ENCODE results near the gene SYNE4.

GRCh38 chr19:35996777-35997176 is 11.8 kb downstream of the SYNE4 start:
- TF ChIP-seq CTCF (IDR thresholded peaks at IDR 0.05; ENCODE audit: insufficient read depth, low read length) (no peak), REST (IDR thresholded peaks at IDR 0.05; ENCODE audit: insufficient replicate concordance, low read depth) (no peak)
